GM18502 (cell line): ENCODE results near the gene NDUFB6.
A peak's percentile ranks its signal among the peaks of the same experiment; 100 is the strongest.
"Not testable (repeated sequence)": the region's sequence is repeated elsewhere in the genome, so short reads cannot be mapped to it uniquely, and the experiment has no call there.

ENCODE experiments used
- ATAC-seq: cut with Tn5 transposase; IDR thresholded peaks from one replicate; pipeline ENCODE4 v1.9.1; 2021; ENCODE audit warnings: mild to moderate bottlenecking; ENCODE audit not compliant: unreplicated experiment, poor library complexity

NDUFB6 gene

DNA sequence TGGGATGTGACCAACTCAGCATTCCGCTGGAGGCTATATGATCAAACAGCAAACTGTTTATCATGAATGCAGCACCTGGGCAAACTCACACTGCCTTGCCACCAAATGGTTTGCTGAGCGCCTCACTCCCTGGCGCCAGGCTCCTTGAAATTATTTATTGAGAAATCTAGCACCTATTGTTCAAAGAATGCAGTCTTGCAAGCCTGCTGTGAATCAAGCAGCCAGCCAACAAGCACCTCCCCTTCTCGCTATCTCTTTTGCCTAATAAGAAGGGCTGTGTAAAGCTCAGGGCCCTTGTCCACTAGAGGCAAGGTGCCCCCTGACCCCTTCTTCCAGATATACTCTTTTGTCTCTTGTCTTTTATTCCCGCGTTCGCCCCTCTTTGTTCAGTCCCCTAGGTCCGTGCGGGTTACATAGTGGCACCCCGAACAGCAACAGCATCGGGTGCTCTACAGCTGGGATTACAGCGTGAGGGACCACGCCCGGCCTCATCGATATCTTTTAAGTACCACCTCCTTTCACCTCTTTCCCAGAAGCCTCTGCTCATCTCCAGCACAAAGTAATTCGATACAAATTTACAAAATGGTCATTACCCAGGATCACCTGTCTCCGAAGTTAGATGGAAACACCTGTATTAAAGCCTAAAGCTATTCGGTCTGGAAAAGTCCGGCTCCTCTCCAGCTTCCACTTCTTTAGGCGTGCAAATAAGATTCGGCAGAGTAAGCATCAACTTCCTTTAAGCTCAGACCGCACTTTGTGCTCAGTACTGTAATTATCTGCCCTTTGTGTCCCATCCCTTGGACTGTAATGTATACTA, 47.9 kb downstream of the NDUFB6 start:
- ATAC-seq: peak; percentile 16

DNA sequence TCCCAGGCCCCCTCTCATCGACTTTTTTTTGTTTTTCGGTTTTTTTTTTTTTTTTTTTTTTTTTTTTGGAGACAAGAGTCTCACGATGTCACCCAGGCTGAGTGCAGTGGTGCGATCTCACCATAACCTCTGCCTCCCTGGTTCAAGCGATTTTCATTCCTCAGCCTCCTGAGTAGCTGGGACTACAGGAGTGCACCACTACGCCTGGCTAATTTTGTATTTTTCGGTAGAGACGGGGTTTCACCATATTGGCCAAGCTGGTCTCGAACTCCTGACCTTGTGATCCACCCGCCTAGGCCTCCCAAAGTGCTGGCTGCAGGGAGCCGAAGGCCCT, 48.4 kb downstream of the NDUFB6 start:
- not testable (repeated sequence) for ATAC-seq

DNA sequence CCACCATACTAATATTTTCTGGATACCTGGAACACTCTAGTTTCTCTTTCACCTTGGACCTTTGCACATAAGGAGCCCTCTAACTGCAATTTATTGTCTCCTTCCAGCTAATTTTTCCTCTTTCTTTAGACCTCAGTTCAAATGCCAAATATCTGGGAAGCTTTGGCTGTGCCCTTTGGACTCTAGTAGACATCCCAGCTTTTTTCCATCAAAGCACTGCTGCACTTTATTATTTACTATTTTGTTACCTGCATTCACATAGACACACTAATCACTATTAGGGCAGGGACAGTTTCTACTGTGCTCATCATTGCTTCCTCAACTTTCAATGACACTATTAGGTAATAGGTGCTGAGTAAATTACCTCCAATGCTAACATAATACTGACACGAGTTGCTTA, 49.0 kb downstream of the NDUFB6 start:
- no peak for ATAC-seq

DNA sequence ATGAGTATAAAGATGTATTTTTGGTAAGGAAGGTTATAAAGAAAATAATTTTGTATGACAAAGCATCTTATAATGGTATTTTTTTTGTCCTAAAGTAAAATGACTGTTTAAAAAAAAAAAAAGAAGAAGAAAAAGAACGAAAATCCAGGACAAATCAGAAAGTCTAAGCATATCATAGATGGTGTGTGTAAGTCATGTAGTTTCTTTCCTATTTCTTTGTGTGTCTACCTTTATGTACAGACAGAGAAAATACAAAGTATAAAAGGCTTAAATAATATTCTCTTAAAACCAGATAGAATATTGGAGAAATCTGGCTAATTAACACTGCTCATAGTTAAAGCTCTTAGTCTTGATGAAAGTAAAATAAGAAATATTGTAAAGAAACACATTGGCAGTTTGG, 54.7 kb downstream of the NDUFB6 start:
- ATAC-seq: no peak

DNA sequence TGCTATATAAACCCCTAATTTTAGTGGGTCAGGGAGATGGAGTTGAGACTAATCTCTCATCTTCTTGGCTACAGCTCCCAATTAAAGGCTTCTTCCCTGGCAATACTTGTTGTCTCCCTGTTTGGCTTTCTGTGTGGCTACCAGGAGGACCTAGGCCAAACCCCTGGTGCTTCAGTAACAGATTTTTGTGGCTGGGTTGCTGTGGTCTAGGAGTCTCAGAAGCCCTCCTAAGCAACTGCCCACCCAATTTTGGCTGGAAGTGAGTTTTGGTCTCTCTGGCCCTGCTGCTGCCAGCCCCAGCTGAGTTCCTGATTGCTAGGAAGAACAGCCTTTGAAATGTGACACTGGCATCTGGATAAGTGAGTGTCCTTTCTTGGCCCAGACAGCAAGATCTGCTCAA, 56.7 kb downstream of the NDUFB6 start:
- ATAC-seq: no peak

DNA sequence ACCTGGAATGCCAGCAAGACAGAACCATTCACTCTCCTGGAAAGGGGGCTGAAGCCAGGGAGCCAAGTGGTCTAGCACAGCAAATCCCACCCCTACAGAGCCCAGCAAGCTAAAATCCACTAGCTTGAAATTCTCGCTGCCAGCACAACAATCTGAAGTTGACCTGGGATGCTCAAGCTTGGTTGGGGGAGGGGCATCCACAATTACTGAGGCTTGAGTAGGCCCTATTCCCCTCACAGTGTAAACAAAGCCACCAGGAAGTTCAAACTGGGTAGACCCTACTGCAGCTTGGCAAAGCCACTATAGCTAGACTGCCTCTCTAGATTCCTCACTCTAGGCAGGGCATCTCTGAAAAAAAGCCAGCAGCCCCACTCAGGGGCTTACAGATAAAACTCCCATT, 64.2 kb downstream of the NDUFB6 start:
- ATAC-seq: no peak

DNA sequence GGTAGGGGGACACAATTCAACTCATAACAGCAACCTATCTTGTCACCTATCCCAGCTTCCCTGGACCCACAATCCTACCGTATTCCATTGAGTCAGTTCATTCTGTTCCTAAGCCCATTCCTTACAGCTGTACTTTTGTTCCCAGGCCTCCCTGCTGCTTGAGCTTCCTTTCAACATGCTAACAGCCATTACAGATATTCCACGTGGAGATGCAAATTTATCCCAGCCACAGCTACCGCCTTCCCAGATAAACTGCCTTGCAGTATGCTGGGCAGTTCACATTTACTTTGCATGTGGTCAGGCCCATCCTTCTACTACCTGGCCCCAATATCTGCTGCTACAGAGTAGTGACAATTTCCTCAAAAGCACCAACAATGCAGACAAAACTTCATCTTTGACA, 70.0 kb downstream of the NDUFB6 start:
- ATAC-seq: no peak
